GM20000 (cell line): ENCODE measurements around the gene CHD5.

Experiments used
- DNase-seq: peaks from one replicate; pipeline ENCODE4 v3.0.0; 2012; ENCODE audit warnings: low spot score
- CTCF ChIP-seq: IDR thresholded peaks from 2 replicates; pipeline ENCODE4 v1.5.1; 2012; ENCODE audit warnings: mild to moderate bottlenecking, control low read depth; ENCODE audit errors: extremely low read depth, missing control alignments

Gene CHD5

GRCh38 chr1:6150006-6150938, 29.8 kb downstream of the CHD5 start:
- no peak for DNase-seq
- TF ChIP-seq CTCF: no peak

- no peak for TF ChIP-seq CTCF
Measured at GRCh38 chr1:6149597-6149996, 30.5 kb downstream of the CHD5 start.

GRCh38 chr1:6148497-6149241, 31.5 kb downstream of the CHD5 start:
- DNase-seq: peak; percentile 88
- no peak for TF ChIP-seq CTCF

More at GRCh38 chr1:6149597-6149996, 30.5 kb downstream of the CHD5 start:
- DNase-seq: no peak

- no peak for TF ChIP-seq CTCF
- DNase-seq: no peak
Measured at GRCh38 chr1:6145864-6146410, 34.2 kb downstream of the CHD5 start.

- DNase-seq: no peak
- TF ChIP-seq CTCF: no peak
Measured at GRCh38 chr1:6145396-6145750, 34.7 kb downstream of the CHD5 start.

GRCh38 chr1:6144647-6145395, 35.3 kb downstream of the CHD5 start:
- DNase-seq: no peak
- no peak for TF ChIP-seq CTCF
